Hepatocyte (in vitro differentiated cells): Measurements from ENCODE around the gene GPM6B.

Experiments used
- CTCF ChIP-seq: fragments of 200-600 bp; sonication (generic); IDR thresholded peaks from 2 replicates; pipeline ENCODE4 v1.5.1; 2016; ENCODE audit warnings: antibody characterized with exemption, mild to moderate bottlenecking; ENCODE audit not compliant: poor library complexity
- EZH2 ChIP-seq: fragments of 200-600 bp; sonication (generic); IDR thresholded peaks from 2 replicates; pipeline ENCODE4 v1.6.1; 2016; ENCODE audit warnings: antibody characterized with exemption, mild to moderate bottlenecking, borderline replicate concordance
- EZH2phosphoT487 ChIP-seq: fragments of 200-600 bp; sonication (generic); IDR thresholded peaks from one replicate; pipeline ENCODE4 v1.6.1; 2018; ENCODE audit warnings: antibody characterized with exemption, mild to moderate bottlenecking, low read depth, moderate library complexity; ENCODE audit not compliant: unreplicated experiment, severe bottlenecking

- TF ChIP-seq EZH2phosphoT487 (no peak), CTCF (no peak), EZH2 (no peak)
Observed at GRCh38 chrX:13837290-13837745, 20.4 kb upstream of the GPM6B start.
